ENCODE results near the gene CAPRIN1.
"Not testable (repeated sequence)": the region's sequence is repeated elsewhere in the genome, so short reads cannot be mapped to it uniquely, and the experiment has no call there.

CAPRIN1 gene

DNA sequence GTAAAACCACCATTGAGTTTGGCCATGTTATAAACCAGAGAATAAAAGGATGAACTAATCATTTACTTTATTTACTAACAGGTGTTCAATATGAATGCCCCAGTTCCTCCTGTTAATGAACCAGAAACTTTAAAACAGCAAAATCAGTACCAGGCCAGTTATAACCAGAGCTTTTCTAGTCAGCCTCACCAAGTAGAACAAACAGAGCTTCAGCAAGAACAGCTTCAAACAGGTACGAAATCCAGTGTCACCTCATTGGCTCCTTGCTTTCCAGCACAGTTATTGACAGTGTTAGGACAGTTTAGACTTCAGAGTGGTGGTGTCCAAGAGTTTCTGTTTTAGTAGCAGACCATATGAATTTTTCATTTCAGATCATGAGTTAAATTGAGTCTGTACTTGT lies 40.3 kb downstream of the CAPRIN1 start:
- no peak for DNase-seq (ENCODE audit: low spot score)

DNA sequence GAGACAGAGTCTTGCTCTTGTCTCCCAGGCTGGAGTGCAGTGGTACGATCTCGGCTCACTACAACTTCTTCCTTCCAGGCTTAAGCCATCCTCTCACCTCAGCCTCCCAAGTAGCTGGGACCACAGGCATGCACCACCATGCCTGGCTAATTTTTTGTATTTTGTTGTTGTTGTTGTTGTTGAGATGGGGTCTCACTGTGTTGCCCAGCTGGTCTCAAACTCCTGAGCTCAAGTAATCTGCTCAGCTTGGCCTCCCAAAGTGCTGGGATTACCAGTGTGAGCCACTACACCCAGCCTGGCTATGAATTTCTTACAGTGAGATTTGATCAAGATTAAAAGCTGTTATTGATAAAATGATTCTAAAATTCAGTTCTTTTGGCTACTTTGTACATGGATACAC lies 43.4 kb downstream of the CAPRIN1 start:
- not testable (repeated sequence) for DNase-seq (ENCODE audit: low spot score)

DNA sequence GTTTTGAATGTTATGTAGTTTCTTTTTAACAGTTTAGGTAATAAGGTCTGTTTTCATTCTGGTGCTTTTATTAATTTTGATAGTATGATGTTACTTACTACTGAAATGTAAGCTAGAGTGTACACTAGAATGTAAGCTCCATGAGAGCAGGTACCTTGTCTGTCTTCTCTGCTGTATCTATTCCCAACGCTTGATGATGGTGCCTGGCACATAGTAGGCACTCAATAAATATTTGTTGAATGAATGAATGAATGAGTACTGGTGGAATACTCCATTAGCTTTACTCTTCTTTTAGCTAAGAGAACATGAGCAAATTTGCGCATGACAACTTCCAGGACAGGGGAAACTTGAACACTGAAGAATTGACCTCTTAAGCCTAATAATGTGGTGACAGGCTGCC lies 47.3 kb downstream of the CAPRIN1 start:
- DNase-seq (ENCODE audit: low spot score), result no peak

DNA sequence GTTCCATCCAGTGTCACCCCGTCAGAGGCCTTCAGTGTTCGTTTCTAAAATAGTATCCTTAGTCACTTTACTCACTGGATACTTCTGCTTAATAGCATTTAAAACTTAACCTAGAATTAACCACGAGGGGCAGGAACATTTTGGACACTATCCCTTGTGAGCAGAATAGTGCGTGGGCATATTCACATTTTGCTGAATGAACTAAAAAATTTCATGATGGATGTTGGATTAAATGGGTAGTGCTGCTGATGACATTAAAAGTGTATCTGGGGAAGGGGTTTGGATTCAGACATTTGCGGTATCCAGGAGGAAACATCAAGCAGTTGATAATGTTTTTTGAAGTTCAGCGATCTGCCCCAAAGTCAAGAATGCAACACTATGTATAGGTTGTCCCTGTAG lies 53.1 kb downstream of the CAPRIN1 start:
- DNase-seq (ENCODE audit: low spot score), result no peak

DNA sequence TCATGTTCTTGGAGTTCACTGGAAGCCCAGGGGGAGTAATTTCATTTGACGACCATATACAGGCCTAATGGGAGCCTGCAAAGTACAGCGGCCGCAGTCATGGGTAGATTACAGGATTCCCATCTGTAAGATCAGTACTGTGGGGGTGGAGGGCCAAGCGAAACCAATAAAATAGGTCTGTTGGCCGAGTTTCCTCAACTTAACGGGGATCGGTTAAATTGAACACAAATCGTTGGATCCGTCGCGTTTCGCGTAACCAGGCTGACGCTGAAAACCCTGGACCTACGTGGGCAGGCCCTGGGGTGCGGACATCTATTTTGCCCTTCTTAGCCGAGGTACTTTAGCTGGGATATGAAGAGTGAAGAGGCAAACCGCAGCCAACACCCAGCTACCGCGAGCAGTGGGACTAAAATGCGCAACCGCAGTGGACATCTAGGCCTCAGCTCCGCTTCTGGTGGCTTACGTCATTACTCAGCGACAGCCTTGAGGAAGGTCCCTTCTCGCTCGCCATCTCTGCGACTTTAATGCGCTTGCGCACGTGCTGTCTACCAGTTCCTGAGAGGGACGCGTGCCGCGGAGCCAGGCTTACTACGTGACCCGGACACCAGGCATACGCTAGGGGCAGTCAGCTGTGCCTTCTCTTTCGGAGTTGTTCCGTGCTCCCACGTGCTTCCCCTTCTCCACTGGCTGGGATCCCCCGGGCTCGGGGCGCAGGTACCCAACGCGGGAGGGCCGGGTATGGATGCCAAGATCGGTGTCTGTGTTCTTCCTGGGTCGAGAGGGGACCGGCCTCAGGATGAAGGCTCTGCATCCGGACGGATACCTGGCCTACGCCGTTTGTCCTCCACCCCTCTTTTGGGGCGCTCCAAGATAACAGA lies 53.8 kb downstream of the CAPRIN1 start, which contains the start of gene NAT10:
NAT10 (plus strand) TSS at position 551 of the 878 bp plus-strand sequence. CDS start 2,597 bp downstream, outside the sequence.
- DNase-seq (ENCODE audit: low spot score), result peak; percentile 95

DNA sequence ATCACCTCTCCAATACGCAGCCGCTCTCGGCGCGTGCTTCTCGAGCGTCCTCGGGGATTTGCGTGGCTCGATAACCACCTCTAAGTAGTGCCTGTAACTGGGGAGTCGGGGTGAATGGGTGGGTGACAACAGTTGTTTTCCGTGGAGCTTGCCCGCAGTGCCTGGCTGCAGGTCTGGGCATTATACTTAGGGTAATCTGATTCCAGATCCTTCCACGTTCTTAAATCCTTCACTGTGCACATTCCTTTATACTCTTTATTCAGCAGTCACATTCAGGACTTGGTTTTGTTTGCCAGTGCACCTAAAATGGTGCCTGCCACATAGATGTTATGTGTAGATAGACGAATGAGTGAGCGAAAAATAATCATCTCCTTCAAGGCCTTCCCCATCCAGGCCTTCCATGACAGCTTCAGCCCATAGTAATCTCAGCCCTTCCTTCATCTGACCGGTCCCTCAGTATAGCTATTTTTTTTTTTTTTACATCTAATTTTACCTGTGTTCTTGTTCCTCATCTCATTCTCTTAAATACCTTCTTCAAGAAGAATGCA lies 54.5 kb downstream of the CAPRIN1 start:
- peak; percentile 17 for DNase-seq (ENCODE audit: low spot score)

DNA sequence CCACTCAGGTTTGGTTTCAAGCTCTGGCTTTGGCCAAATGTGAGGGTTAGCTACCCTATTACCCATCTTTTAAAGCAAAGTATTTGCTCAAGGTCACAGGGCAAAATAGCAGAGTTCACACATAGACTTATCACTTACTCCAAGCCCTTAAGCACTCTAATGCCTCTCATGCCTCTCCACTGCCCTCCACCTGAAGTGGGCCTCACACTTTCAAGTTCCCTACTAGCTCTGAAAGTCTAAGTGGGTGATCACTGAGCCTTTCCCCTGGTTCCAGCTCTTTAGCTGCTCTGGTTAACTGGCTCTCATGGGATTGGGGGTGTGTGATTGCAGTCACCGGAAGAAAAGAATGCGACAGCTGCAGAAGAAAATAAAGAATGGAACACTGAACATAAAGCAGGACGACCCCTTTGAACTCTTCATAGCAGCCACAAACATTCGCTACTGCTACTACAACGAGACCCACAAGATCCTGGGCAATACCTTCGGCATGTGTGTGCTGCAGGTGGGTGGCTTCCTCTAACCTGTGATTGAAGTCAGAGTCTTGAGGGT lies 60.3 kb downstream of the CAPRIN1 start:
- no peak for DNase-seq (ENCODE audit: low spot score)

DNA sequence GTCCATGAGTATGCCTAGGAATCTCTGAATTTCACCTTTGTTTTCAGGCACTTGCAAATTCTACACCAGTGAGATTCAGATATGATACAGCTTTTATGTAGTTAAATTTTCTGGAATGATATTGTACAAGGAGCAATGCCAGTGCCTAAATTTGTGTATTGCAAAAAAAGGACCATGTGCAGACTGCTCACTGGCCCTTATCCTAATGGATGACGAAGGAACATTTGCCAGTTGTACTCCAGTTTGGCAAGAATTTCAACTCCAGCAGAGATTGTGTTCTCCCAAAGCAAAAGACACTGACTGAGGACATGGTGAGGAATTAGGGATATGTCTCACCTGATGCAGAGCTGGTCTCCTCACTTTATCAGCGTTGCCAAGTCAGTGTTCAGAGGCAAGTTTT lies 62.5 kb downstream of the CAPRIN1 start:
- DNase-seq (ENCODE audit: low spot score), result no peak

DNA sequence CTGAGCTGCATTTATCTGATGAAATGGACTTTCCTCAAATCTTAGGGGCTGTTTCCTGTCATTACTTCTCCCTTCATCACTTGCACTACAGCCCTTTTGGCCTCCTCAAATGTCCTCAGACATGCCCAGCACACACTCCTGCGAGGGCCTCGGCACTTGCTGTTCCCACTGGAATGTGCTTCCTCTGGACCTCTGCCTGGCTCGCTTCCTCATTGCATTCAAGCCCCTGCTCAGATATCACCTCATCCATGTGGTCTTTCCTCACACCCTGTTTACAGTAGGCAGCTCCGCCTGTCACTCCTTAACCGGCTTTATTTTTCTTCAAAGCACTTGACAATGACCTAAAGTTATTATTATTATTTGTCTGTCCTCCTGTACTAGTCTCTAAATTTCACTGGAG lies 62.9 kb downstream of the CAPRIN1 start:
- no peak for DNase-seq (ENCODE audit: low spot score)

DNA sequence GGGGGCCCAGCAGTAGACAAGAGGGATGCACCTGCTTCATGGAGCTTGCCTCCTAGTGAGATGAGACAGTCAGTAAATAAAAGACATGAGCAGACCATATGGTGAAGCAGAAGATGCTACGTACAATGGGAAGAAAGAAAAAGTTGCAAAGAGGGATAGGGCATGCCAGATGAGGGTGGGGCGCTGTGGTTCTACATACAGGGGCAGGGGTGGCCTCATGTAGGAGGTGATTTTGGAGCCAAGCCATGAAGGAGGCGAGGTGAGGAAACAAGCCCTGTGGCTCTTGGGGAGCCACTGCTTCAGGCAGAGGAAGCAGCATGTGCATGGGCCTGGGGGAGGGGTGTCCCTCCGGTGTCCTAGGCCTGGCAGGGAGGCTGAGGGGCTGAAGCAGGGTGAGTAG lies 69.1 kb downstream of the CAPRIN1 start:
- DNase-seq (ENCODE audit: low spot score), result no peak

DNA sequence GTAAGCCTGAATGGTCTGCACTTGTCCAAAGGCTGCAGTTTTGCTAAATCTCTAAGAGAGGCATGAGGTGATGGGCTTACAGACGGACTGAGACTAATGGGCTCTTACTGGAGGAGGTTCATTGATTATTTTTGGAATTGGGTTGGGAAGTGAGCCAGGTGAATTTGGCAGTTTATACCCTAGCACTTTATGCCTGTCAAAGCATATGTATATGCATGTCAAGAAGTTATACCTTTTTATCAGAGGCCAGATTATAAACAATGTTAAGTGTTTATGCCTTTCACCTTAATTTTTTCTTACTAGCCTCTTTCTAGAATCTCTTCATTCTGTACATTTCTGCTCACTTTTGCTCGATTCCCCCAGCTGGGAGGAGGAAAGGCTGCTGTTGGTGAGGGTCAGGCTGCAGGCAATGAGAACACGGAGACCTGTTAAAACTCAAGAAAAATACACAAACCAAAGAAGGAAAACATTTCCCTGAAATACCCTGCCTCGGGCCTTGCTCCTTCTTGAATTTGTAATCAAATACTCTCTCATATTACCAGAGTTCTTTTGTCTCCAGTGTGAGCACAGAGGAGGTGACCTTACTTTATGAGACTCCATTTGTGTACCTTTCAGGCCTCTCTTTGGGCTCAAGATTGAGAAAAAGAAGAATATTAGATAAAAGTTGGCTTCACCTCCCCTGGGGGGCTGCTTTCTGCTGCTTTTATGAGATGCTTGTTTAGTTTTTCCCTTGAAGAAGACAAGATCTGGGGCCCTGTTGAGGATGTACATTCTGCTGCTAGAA lies 73.5 kb downstream of the CAPRIN1 start:
- DNase-seq (ENCODE audit: low spot score), result no peak

DNA sequence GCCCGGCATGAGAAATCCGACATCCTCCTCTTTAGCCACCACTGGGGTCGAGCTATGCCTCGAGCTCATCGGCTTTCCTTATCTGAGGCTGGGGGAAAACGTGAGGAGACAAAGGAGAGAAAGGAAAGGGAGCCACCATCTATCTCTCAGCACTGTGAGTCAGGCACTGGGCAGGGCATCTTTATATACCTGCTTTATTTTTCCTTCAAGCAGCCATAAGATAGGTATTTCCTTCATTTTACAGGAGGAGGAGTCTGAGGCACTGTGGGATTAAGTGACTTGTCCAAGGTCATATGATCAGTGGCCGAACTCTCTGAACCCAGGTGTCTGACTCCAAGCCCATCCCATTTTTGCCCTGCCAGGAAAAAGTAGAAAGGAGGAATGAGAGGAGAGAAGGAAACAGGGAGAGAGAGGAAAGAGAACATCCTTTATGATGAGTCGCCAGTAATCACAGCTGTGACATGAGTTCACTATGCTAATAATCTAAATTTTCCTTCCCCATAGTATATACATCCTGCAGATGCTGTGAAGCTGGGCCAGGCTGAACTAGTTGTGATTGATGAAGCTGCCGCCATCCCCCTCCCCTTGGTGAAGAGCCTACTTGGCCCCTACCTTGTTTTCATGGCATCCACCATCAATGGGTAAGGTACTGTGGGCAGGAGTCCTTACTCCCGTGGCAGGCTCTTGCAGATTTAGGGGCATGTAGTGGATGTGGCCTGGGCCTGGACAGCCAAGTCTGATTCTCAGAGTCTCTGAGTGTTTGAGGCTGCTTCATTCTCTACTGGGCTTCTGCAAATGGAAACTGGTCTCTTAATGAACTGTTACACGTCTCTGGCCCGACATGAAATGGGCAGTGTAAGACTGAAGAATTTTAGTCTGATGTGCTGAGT lies 75.7 kb downstream of the CAPRIN1 start:
- DNase-seq (ENCODE audit: low spot score), result no peak

DNA sequence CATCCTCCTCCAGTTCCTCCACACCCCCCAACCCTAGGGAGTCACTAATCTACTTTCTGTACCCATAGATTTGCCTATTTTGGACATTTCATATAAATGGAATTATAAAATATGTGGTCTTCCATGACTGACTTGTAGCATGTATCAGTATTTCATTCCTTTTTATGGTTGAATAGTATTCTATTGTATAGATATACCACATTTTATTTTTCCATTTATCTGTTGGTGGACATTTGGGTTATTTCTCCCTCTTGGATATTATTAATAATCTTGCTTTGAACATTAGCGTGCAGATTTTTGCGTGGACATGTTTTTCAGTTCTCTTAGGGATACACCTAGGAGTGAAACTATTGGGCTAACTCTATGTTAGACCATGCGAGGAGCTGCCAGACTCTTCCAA lies 77.3 kb downstream of the CAPRIN1 start:
- DNase-seq (ENCODE audit: low spot score), result no peak

DNA sequence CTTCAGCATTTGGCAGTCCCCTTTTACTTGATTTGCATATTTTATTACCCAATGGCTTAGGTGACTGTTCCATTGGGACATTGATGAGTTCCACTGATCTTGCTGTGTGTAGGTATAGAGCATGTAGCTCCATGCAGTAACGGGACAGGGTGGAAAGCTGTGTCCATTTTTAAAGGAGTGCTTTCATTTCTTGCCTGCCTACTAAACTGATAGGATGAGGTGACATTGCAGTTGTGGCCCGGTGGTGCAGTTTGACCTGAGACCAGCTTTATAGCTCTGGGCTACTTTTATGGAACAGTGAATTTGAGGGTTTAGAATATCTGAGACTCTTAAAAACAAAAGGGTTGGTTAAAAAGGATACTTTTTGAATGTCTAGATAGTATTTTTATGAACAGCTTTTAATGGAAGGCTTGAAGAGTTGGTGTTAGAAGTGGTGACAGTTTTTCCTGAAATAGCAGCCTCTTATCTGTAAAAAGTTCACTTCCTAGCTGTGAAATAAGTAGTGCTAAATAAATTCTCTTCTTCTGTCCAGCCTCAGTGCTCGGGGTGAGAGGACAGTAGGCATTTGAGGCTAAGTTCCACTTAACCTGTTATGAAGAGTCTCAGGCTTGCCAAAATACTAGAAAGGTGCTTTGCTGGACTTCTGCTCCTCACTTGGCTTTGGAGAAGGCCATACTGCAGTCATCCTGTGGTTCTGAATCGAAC lies 80.9 kb downstream of the CAPRIN1 start:
- DNase-seq (ENCODE audit: low spot score), result no peak

DNA sequence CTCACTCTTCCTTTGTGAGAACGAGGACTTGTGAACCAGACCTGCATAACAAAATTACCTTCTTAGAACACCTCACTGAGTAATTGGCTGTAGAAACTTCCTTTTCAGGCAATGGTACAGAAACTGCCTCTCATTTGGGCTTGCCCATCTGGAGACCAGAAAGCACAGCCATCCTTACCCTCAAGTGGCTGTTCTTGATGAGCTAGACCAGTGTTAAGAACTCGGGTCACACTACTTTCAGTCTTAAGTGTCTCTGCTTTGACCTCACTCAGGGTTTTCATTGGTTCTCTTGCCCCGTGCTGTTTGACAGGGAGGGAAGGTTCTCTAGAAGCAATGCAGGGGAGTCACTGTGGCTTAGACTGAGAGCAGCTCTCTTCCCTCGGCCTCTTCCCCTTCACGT lies 83.2 kb downstream of the CAPRIN1 start:
- DNase-seq (ENCODE audit: low spot score), result no peak

DNA sequence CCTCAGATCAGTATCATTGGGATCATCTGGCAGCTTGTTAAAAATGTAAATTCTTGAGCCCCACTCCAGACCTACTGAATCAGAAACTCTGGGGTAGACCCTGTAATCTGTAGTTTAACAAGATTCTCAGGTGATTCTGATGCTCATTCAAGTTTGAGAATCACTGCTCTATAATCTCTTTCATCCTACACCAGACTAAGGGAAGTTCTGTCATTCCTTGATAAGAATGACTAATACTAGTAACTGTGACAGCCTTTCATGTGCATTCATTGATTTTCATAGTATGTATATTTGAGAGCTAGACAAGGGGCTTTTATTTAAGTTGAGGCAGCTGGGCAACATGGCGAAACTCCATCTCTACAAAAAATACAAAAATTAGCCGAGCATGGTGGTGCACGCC lies 83.9 kb downstream of the CAPRIN1 start:
- no peak for DNase-seq (ENCODE audit: low spot score)

DNA sequence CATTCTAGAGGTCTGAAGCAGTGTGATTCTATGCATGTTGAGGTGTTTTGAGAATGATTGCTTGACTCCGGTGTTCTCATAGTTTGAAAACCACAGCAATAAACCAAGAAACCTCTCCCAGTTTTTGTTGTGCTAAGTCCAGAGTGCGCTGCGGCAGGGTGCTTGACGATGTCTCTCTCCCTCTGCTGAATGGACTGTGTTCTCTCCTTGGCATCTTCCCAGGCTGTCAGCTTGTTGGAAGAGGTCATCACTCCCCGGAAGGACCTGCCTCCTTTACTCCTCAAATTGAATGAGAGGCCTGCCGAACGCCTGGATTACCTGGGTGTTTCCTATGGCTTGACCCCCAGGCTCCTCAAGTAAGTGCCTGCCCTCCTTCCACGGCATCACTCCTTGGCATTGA lies 84.9 kb downstream of the CAPRIN1 start:
- no peak for DNase-seq (ENCODE audit: low spot score)

DNA sequence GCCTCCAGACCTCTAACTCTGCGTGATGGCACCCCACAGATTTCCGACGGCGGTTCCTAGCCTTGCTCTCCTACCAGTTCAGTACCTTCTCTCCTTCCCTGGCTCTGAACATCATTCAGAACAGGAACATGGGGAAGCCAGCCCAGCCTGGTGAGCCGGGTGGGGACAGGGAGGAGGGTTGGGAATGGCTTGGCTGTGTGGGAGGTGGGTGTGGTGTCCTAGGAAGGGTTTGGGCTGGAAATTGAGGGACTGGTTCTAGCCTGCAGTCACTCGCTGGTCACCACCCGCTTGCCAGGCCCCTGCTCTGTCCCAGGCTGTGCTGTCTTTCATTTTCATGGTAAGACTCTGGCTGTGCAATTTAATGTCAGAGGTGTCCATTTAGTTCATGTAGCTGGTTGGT lies 87.8 kb downstream of the CAPRIN1 start:
- DNase-seq (ENCODE audit: low spot score), result no peak

DNA sequence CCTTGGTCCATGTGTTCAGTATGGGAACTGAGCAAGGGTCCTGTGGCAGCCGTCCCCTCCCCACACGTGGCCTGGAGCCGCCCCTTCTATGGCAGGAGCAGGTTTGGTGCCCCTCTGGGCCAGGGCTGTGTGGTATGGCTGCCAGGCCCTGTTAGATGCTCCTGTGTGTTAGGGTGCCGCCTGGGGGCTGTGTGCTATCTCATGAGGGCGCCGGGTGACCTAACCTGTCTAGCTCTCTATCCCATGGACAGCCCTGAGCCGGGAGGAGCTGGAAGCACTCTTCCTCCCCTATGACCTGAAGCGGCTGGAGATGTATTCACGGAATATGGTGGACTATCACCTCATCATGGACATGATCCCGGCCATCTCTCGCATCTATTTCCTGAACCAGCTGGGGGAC lies 88.6 kb downstream of the CAPRIN1 start:
- DNase-seq (ENCODE audit: low spot score), result no peak

DNA sequence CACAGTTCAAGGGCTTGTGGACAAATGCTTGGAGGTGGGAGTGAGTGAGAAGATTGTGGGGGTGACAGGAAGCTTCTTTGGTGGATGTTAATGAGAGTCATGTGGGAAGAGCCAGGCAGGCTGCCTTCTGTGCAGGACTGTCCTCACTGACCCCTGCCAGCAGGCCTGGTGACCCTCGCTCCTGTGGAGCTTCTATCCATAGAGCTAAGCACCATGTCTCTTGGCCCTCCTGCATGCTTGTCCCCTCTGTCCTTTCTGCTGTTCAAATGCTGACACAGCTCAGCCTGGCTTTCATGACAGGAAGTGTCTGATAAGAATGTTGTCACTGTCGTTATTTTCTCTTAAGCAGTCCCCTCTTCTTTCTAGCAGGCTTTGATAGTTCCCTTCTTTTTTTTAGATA lies 91.5 kb downstream of the CAPRIN1 start:
- DNase-seq (ENCODE audit: low spot score), result no peak

DNA sequence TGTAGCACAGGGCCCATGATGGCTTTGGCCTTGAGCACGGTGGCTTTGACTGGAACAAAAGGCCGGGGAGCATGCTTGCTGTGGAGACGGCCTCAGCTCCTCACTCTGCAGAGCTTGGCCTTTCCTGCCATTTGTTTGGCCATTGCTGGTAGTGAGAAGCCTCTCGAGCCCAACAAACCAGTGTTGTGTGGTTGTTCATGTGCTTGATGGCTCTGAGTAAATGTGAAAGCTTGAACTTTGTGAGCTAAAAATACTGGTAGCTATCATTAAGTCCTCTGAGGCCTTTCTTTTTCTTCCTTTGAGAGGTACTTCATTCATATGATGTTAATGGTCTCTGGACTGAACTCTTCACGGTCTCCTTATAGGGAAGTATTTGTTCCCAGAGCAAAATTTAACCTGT lies 93.5 kb downstream of the CAPRIN1 start:
- no peak for DNase-seq (ENCODE audit: low spot score)
